Transverse colon (tissue), 3 donors: ENCODE measurements around the gene GJC1.

Source experiments
- POLR2A ChIP-seq: fragments of 450-650 bp; IDR thresholded peaks from one replicate; pipeline ENCODE4 v1.6.1; 2016; ENCODE audit warnings: antibody characterized with exemption, mild to moderate bottlenecking, moderate library complexity
- TF ChIP-seq, protein P1 (sequence below), 5 experiments: fragments of 200-600 bp in 3 of 5; fragments of 450-650 bp in 2 of 5; sonication (generic) in 3 of 5; IDR thresholded peaks; 1 replicate in 2 of 5; 2 replicates in 3 of 5; pipeline ENCODE4 v1.5.1; 2016 to 2017; ENCODE audit warnings: antibody characterized with exemption in 5 of 5, inconsistent platforms in 3 of 5, mild to moderate bottlenecking in 2 of 5, moderate library complexity in 1 of 5

DNA sequence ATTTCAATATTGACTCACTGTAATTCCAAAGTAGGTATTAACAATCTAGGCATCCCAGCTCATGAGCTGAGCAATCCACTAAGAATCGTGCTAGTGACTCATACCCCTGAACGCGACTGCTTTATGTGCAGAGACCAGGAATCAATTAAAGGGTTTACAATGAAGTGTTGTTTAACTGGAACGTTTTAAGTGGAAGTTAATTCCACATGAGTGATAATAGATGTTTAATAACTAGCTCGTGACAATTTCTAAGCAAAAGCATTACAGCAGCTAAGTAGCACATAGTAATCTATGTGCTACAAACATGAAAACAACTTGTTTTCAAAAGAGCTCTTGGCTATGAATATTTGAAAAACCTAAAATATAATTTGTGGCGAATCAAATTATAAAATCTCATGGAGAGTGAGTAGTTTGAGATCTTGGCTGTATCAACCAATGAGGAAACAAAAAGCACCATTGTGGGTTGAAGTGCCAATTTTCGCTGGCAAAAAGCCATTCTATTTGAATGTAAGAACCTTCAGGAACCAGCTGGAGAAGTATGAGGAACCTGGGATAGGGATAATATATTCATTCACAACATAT is 9.4 kb downstream of the GJC1 start:
- TF ChIP-seq, protein P1, sequence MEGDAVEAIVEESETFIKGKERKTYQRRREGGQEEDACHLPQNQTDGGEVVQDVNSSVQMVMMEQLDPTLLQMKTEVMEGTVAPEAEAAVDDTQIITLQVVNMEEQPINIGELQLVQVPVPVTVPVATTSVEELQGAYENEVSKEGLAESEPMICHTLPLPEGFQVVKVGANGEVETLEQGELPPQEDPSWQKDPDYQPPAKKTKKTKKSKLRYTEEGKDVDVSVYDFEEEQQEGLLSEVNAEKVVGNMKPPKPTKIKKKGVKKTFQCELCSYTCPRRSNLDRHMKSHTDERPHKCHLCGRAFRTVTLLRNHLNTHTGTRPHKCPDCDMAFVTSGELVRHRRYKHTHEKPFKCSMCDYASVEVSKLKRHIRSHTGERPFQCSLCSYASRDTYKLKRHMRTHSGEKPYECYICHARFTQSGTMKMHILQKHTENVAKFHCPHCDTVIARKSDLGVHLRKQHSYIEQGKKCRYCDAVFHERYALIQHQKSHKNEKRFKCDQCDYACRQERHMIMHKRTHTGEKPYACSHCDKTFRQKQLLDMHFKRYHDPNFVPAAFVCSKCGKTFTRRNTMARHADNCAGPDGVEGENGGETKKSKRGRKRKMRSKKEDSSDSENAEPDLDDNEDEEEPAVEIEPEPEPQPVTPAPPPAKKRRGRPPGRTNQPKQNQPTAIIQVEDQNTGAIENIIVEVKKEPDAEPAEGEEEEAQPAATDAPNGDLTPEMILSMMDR (IDR thresholded peaks at IDR 0.05) = no peak
- TF ChIP-seq POLR2A = no peak
